ACC112 (cell line): Measurements from ENCODE around the gene PLEKHA7.

Experiments used
- H2AFZ ChIP-seq: fragments of 200-600 bp; sonication (generic); one replicate; pipeline ENCODE4 v1.6.0; 2017; ENCODE audit warnings: antibody characterized with exemption, low read length; ENCODE audit not compliant: unreplicated experiment
- H3K27ac ChIP-seq: fragments of 200-600 bp; sonication (generic); 2 replicates; pipeline ENCODE4 v1.5.1; 2014; ENCODE audit warnings: low read depth, mild to moderate bottlenecking, antibody characterized with exemption, low read length, moderate library complexity
- H3K27me3 ChIP-seq: fragments of 200-600 bp; sonication (generic); 2 replicates; pipeline ENCODE4 v1.6.1; 2014; ENCODE audit warnings: mild to moderate bottlenecking, antibody characterized with exemption, low read length, moderate library complexity, mixed read lengths; ENCODE audit not compliant: insufficient read depth
- H3K36me3 ChIP-seq: fragments of 200-600 bp; sonication (generic); 2 replicates; pipeline ENCODE4 v1.6.1; 2016; ENCODE audit warnings: mild to moderate bottlenecking, antibody characterized with exemption, low read length, moderate library complexity, mixed read lengths; ENCODE audit not compliant: insufficient read depth
- H3K4me1 ChIP-seq: fragments of 200-600 bp; sonication (generic); one replicate; pipeline ENCODE4 v1.6.1; 2016; ENCODE audit warnings: low read length, mixed read lengths; ENCODE audit not compliant: insufficient read depth, unreplicated experiment, control insufficient read depth
- H3K4me3 ChIP-seq: fragments of 200-600 bp; sonication (generic); 2 replicates; pipeline ENCODE4 v1.5.1; 2014; ENCODE audit warnings: mild to moderate bottlenecking, low read depth, low read length
- H3K79me2 ChIP-seq: fragments of 200-600 bp; sonication (generic); one replicate; pipeline ENCODE4 v1.6.0; 2016; ENCODE audit warnings: low read length; ENCODE audit not compliant: control insufficient read depth, unreplicated experiment, insufficient read depth

PLEKHA7 gene

GRCh38 chr11:16977136-16977993 is 36.8 kb downstream of the PLEKHA7 start:
- Histone ChIP-seq H3K4me1 (no peaks in the 10 kb centered on the region), H3K27me3 (peaks cover 29% of the 10 kb centered on the region), H3K4me3 (no peak overlapping the region), H3K79me2 (no peaks in the 10 kb centered on the region), H3K36me3 (no peaks in the 10 kb centered on the region), H2AFZ (no peak overlapping the region), H3K27ac (no peak overlapping the region)

GRCh38 chr11:16976379-16976778 is 37.8 kb downstream of the PLEKHA7 start:
- peaks cover 29% of the 10 kb centered on the region for H3K27me3 ChIP-seq
- H3K36me3 ChIP-seq: no peaks in the 10 kb centered on the region
- H3K4me1 ChIP-seq: no peaks in the 10 kb centered on the region
- H3K79me2 ChIP-seq: no peaks in the 10 kb centered on the region
- no peak overlapping the region for H3K27ac ChIP-seq
- no peak overlapping the region for H3K4me3 ChIP-seq
- H2AFZ ChIP-seq: no peak overlapping the region

- H3K27me3 ChIP-seq: peaks cover 29% of the 10 kb centered on the region
- H2AFZ ChIP-seq: no peak overlapping the region
- H3K79me2 ChIP-seq: no peaks in the 10 kb centered on the region
- no peak overlapping the region for H3K4me3 ChIP-seq
- no peaks in the 10 kb centered on the region for H3K4me1 ChIP-seq
- H3K27ac ChIP-seq: no peak overlapping the region
- H3K36me3 ChIP-seq: no peaks in the 10 kb centered on the region
These were observed 38.3 kb downstream of the PLEKHA7 start for GRCh38 chr11:16975906-16976305.

GRCh38 chr11:16973338-16973964 is 40.8 kb downstream of the PLEKHA7 start:
- Histone ChIP-seq H2AFZ (no peak overlapping the region), H3K27ac (no peak overlapping the region), H3K27me3 (peaks cover 23% of the 10 kb centered on the region), H3K4me1 (no peaks in the 10 kb centered on the region), H3K4me3 (no peak overlapping the region), H3K36me3 (no peaks in the 10 kb centered on the region), H3K79me2 (no peaks in the 10 kb centered on the region)

GRCh38 chr11:16969010-16969999 is 44.9 kb downstream of the PLEKHA7 start:
- Histone ChIP-seq H3K79me2 (no peaks in the 10 kb centered on the region), H3K36me3 (no peaks in the 10 kb centered on the region), H3K27me3 (peaks cover 9% of the 10 kb centered on the region; the same call in 1 of the 2 replicates), H2AFZ (no peak overlapping the region), H3K4me1 (no peaks in the 10 kb centered on the region), H3K27ac (no peak overlapping the region), H3K4me3 (no peak overlapping the region)

GRCh38 chr11:16968196-16968595 is 46.0 kb downstream of the PLEKHA7 start:
- Histone ChIP-seq H3K79me2 (no peaks in the 10 kb centered on the region), H3K4me1 (no peaks in the 10 kb centered on the region), H3K27ac (no peak overlapping the region), H3K27me3 (peaks cover 19% of the 10 kb centered on the region; the same call in 1 of the 2 replicates), H3K4me3 (no peak overlapping the region), H2AFZ (no peak overlapping the region), H3K36me3 (no peaks in the 10 kb centered on the region)

- H3K36me3 ChIP-seq: no peaks in the 10 kb centered on the region
These were observed 47.1 kb downstream of the PLEKHA7 start for GRCh38 chr11:16966930-16967671.

GRCh38 chr11:16964501-16964900 is 49.7 kb downstream of the PLEKHA7 start:
- Histone ChIP-seq H3K4me3 (no peak overlapping the region), H3K79me2 (no peaks in the 10 kb centered on the region), H3K27me3 (peaks cover 19% of the 10 kb centered on the region; the same call in 1 of the 2 replicates), H3K27ac (no peak overlapping the region), H3K4me1 (no peaks in the 10 kb centered on the region), H3K36me3 (no peaks in the 10 kb centered on the region), H2AFZ (no peak overlapping the region)

More at GRCh38 chr11:16966930-16967671, 47.1 kb downstream of the PLEKHA7 start:
- Histone ChIP-seq H3K4me3 (no peak overlapping the region), H3K27me3 (peaks cover 19% of the 10 kb centered on the region; the same call in 1 of the 2 replicates), H3K79me2 (no peaks in the 10 kb centered on the region), H3K27ac (no peak overlapping the region), H2AFZ (no peak overlapping the region), H3K4me1 (no peaks in the 10 kb centered on the region)

- Histone ChIP-seq H3K27ac (no peak overlapping the region), H3K36me3 (no peaks in the 10 kb centered on the region), H3K27me3 (peaks cover 16% of the 10 kb centered on the region; the same call in 1 of the 2 replicates), H2AFZ (no peak overlapping the region), H3K4me1 (no peaks in the 10 kb centered on the region), H3K4me3 (no peak overlapping the region), H3K79me2 (no peaks in the 10 kb centered on the region)
These were observed 50.8 kb downstream of the PLEKHA7 start for GRCh38 chr11:16963316-16963876.
